H9 (cell line): ENCODE data around the gene RPUSD3. TPM values are rescaled to one million over a fixed set of nuclear protein-coding genes. Genes with fewer than 3 reads are reported as not detected.

Source experiments
- DNase-seq: peaks from one replicate; pipeline ENCODE4 v3.0.0-alpha.2; 2017
- H2AFZ ChIP-seq: one replicate; pipeline ENCODE4 v1.6.1; 2013; ENCODE audit warnings: mild to moderate bottlenecking, low read length, control low read depth, moderate library complexity
- H2AK5ac ChIP-seq: 2 replicates; pipeline ENCODE4 v1.6.1; 2013; ENCODE audit warnings: low read length, control low read depth, mixed read lengths; ENCODE audit not compliant: insufficient read length
- H2BK120ac ChIP-seq: one replicate; pipeline ENCODE4 v1.6.1; 2013; ENCODE audit warnings: low read depth, mild to moderate bottlenecking, low read length, control low read depth, inconsistent platforms; ENCODE audit not compliant: poor library complexity, severe bottlenecking
- H2BK12ac ChIP-seq: 2 replicates; pipeline ENCODE4 v1.6.1; 2013; ENCODE audit warnings: low read length, control low read depth, mixed read lengths, low read depth; ENCODE audit not compliant: insufficient read length
- H2BK15ac ChIP-seq: 2 replicates; pipeline ENCODE4 v1.6.1; 2013; ENCODE audit warnings: low read depth, low read length, control low read depth
- H2BK20ac ChIP-seq: one replicate; pipeline ENCODE4 v1.6.1; 2013; ENCODE audit warnings: low read depth, mild to moderate bottlenecking, low read length, control low read depth, inconsistent platforms; ENCODE audit not compliant: poor library complexity, severe bottlenecking
- H2BK5ac ChIP-seq: 2 replicates; pipeline ENCODE4 v1.6.1; 2013; ENCODE audit warnings: low read length, control low read depth, mixed read lengths; ENCODE audit not compliant: insufficient read length
- H3K14ac ChIP-seq: 2 replicates; pipeline ENCODE4 v1.6.1; 2013; ENCODE audit warnings: low read length, control low read depth; ENCODE audit not compliant: insufficient read depth
- H3K18ac ChIP-seq: 2 replicates; pipeline ENCODE4 v1.6.1; 2013; ENCODE audit warnings: low read depth, mild to moderate bottlenecking, mixed read lengths, low read length, control low read depth; ENCODE audit not compliant: insufficient read length
- H3K23ac ChIP-seq: 2 replicates; pipeline ENCODE4 v1.6.1; 2013; ENCODE audit warnings: low read length, control low read depth, mixed read lengths, low read depth; ENCODE audit not compliant: insufficient read length
- H3K23me2 ChIP-seq: 2 replicates; pipeline ENCODE4 v1.6.1; 2013; ENCODE audit warnings: low read depth, mild to moderate bottlenecking, mixed read lengths, low read length, control low read depth; ENCODE audit not compliant: insufficient read length, poor library complexity, severe bottlenecking
- H3K27ac ChIP-seq: 2 replicates; pipeline ENCODE4 v1.5.1; 2013; ENCODE audit warnings: low read length, control low read depth, mixed read lengths, low read depth; ENCODE audit not compliant: insufficient read length
- H3K27me3 ChIP-seq: 2 replicates; pipeline ENCODE4 v1.6.1; 2013; ENCODE audit warnings: low read length, control low read depth, inconsistent platforms; ENCODE audit not compliant: insufficient read depth
- H3K4ac ChIP-seq: 2 replicates; pipeline ENCODE4 v1.6.1; 2013; ENCODE audit warnings: low read depth, mild to moderate bottlenecking, control low read depth, inconsistent platforms, low read length, moderate library complexity
- H3K4me1 ChIP-seq: 2 replicates; pipeline ENCODE4 v1.6.1; 2013; ENCODE audit warnings: low read length, control low read depth, inconsistent platforms; ENCODE audit not compliant: insufficient read depth
- H3K4me2 ChIP-seq: 2 replicates; pipeline ENCODE4 v1.6.1; 2013; ENCODE audit warnings: low read length, control low read depth, mixed read lengths; ENCODE audit not compliant: insufficient read length, insufficient read depth
- H3K56ac ChIP-seq: 2 replicates; pipeline ENCODE4 v1.6.1; 2013; ENCODE audit warnings: low read depth, mild to moderate bottlenecking, mixed read lengths, low read length, control low read depth; ENCODE audit not compliant: insufficient read length
- H3K79me1 ChIP-seq: 2 replicates; pipeline ENCODE4 v1.6.1; 2013; ENCODE audit warnings: low read depth, mild to moderate bottlenecking, moderate library complexity, low read length, control low read depth, inconsistent platforms; ENCODE audit not compliant: insufficient read depth, poor library complexity, severe bottlenecking
- H3K79me2 ChIP-seq: 2 replicates; pipeline ENCODE4 v1.6.1; 2013; ENCODE audit warnings: low read length, control low read depth, inconsistent platforms; ENCODE audit not compliant: insufficient read depth
- H3K9ac ChIP-seq: 2 replicates; pipeline ENCODE4 v1.6.1; 2013; ENCODE audit warnings: low read length, control low read depth, mixed read lengths; ENCODE audit not compliant: insufficient read length; ENCODE audit errors: extremely low read depth
- H3K9me3 ChIP-seq: one replicate; pipeline ENCODE4 v1.6.1; 2013; ENCODE audit warnings: low read depth, low read length, inconsistent platforms; ENCODE audit not compliant: control insufficient read depth
- H3T11ph ChIP-seq: one replicate; pipeline ENCODE4 v1.6.1; 2013; ENCODE audit warnings: mild to moderate bottlenecking, low read length, control low read depth, inconsistent platforms
- H4K20me1 ChIP-seq: one replicate; pipeline ENCODE4 v1.6.1; 2013; ENCODE audit not compliant: control insufficient read depth, insufficient read length, insufficient read depth
- H4K5ac ChIP-seq: 2 replicates; pipeline ENCODE4 v1.6.1; 2013; ENCODE audit warnings: low read depth, mild to moderate bottlenecking, mixed read lengths, low read length, control low read depth; ENCODE audit not compliant: insufficient read length
- H4K8ac ChIP-seq: replicated peaks from 2 replicates; pipeline ENCODE4 v1.6.1; 2013; ENCODE audit warnings: low read length, control low read depth, mixed read lengths, low read depth; ENCODE audit not compliant: insufficient read length
- H4K91ac ChIP-seq: 2 replicates; pipeline ENCODE4 v1.6.1; 2013; ENCODE audit warnings: low read depth, mild to moderate bottlenecking, moderate library complexity, mixed read lengths, low read length, control low read depth; ENCODE audit not compliant: insufficient read length
- H3K27ac Mint-ChIP-seq, 3 experiments: 2 replicates in 2 of 3; 3 replicates in 1 of 3; pipeline ENCODE4 v1.8.0; 2020 to 2021; ENCODE audit warnings: mixed read lengths in 3 of 3, mild to moderate bottlenecking in 1 of 3, moderate library complexity in 1 of 3
- H3K27me3 Mint-ChIP-seq: 2 replicates; pipeline ENCODE4 v1.8.0; 2021; ENCODE audit warnings: low read depth, mild to moderate bottlenecking, moderate library complexity, mixed read lengths
- H3K36me3 Mint-ChIP-seq, 3 experiments: 2 replicates in 2 of 3; 3 replicates in 1 of 3; pipeline ENCODE4 v1.8.0; 2020 to 2021; ENCODE audit warnings: low read depth in 3 of 3, mixed read lengths in 3 of 3; ENCODE audit not compliant: insufficient read depth in 1 of 3
- H3K4me1 Mint-ChIP-seq, 2 experiments: 2 replicates each; pipeline ENCODE4 v1.8.0; 2020; ENCODE audit warnings: mixed read lengths in 2 of 2
- H3K4me3 Mint-ChIP-seq, 2 experiments: 2 replicates in 1 of 2; 3 replicates in 1 of 2; pipeline ENCODE4 v1.8.0; 2020 to 2021; ENCODE audit warnings: mild to moderate bottlenecking in 2 of 2, mixed read lengths in 2 of 2, moderate library complexity in 1 of 2
- H3K9me3 Mint-ChIP-seq, 2 experiments: 2 replicates in 1 of 2; 3 replicates in 1 of 2; pipeline ENCODE4 v1.8.0; 2020; ENCODE audit warnings: mild to moderate bottlenecking in 2 of 2, mixed read lengths in 2 of 2, moderate library complexity in 1 of 2
- CTCF ChIP-seq: fragments of 200-600 bp; sonication (generic); conservative IDR thresholded peaks from 3 replicates; pipeline ENCODE4 v1.8.0; 2021; ENCODE audit warnings: antibody characterized with exemption, mild to moderate bottlenecking
- WGBS: extraction: QIAGEN DNeasy Blood & Tissue Kit; methylation state at CpG from one replicate; pipeline ENCODE4 v1.1.7; 2013; ENCODE audit warnings: missing lambda C conversion rate, low lambda C conversion rate, mixed read lengths; ENCODE audit not compliant: insufficient read length; ENCODE audit errors: extremely low coverage; 5-methylcytosine and 5-hydroxymethylcytosine counted together
- total RNA-seq: library from RNA; stranded (reverse); gene quantifications from 2 replicates; pipeline ENCODE4 v1.2.1, GENCODE V29; 2021

Gene RPUSD3
- total RNA-seq, 1 experiment from 2014 or later, result 59.5 TPM

DNA sequence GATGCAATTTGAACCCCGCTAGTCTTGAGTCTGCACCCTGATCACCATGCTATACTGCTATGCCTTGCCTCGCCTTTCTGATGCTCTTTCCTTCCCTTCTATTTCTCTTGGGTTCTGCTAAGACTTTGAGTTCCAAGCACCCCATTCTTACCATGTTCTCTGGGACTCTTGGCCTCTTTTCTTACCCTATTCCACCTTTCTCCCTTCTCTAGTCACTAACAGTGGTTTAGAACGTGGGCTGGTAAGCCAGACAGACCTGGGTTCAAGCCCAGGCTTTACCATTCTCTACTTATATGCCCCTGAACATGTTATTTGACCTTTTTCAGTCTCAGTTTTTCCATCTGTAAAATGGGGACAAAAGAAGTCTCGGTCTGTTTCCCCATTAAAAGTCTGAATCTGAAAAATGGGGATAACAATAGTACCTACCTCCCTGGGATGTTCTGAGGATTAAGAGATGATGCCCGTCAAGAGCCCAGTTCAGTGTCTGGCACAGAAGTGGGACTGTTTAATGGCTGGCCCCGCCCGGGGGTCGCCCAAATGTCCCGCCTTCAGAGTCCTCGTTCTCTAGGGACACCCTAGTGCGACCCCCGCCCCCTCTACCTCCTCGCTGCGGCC is 51.9 kb downstream of the RPUSD3 start:
- no peak for TF ChIP-seq CTCF
- Histone ChIP-seq H3T11ph (no peak overlapping the region), H3K27me3 (no peaks in the 10 kb centered on the region), H3K4me1 (no peaks in the 10 kb centered on the region), H3K9me3 (no peaks in the 10 kb centered on the region), H3K9ac (peak overlapping the region; percentile 61), H3K14ac (peak overlapping the region; percentile 32; the same call in 1 of the 2 replicates), H3K27ac (no peak overlapping the region), H3K4ac (no peak overlapping the region; the same call in 1 of the 2 replicates), H4K91ac (no peak overlapping the region), H3K4me2 (peak overlapping the region; percentile 81), H2BK5ac (no peak overlapping the region), H3K79me1 (no peaks in the 10 kb centered on the region), H4K5ac (no peak overlapping the region), H3K56ac (no peak overlapping the region), H2BK20ac (no peak overlapping the region), H2AK5ac (no peak overlapping the region), H2BK120ac (peak overlapping the region; percentile 3), H2BK15ac (no peak overlapping the region), H4K8ac (no peak overlapping the region), H2BK12ac (no peak overlapping the region), H3K23me2 (peaks cover 6% of the 10 kb centered on the region), H3K23ac (no peak overlapping the region), H3K18ac (no peak overlapping the region), H4K20me1 (no peaks in the 10 kb centered on the region), H3K79me2 (peaks cover 5% of the 10 kb centered on the region; the same call in 1 of the 2 replicates), H2AFZ (no peak overlapping the region)
- peak overlapping the region; percentile 94 to 95 for H3K4me3 Mint-ChIP-seq
- H3K27me3 Mint-ChIP-seq, result peaks cover 1% of the 10 kb centered on the region; the same call in 1 of the 2 replicates
- H3K27ac Mint-ChIP-seq, result peak overlapping the region; percentile 100; a peak in 4 of 7 replicates
- H3K4me1 Mint-ChIP-seq, result peaks cover 10 to 19% of the 10 kb centered on the region in 2 experiments
- peaks cover 25 to 51% (median 42%) of the 10 kb centered on the region in 3 experiments; a peak in 6 of 7 replicates for H3K36me3 Mint-ChIP-seq
- DNase-seq, result no peak
- no CpG with 5 or more reads among the region's 14 CpGs for WGBS
- H3K9me3 Mint-ChIP-seq, result no peaks in the 10 kb centered on the region
